ENCODE results near the gene TOX2. TPM values are rescaled to one million over a fixed set of nuclear protein-coding genes. Genes with fewer than 3 reads are reported as not detected.

Gene TOX2
- total RNA-seq, 1 experiment from 2014 or later, result not detected

DNA sequence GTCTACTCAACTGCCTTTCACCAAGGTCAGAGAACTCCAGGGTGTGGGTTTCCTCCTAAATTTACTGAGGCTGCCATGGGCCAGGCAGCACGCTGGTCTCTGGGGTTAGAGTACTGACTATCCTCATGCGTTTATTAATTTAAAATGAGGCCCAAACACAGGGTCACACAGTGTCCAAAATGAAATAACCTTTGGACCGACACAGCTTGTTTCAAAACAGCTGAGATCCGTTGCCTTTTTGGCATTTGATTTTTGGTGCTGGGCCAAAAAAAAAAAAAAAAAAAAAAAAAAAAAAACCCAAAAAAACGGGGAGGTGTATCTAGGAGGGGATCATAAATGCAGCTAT lies 14.6 kb upstream of the TOX2 start:
- Mint-ChIP-seq H3K4me3 (ENCODE audit: low read depth, unreplicated experiment) (no peak overlapping the region), H3K9me3 (ENCODE audit: low read depth, unreplicated experiment) (no peaks in the 10 kb centered on the region), H3K36me3 (ENCODE audit: insufficient read depth, unreplicated experiment) (no peaks in the 10 kb centered on the region), H3K4me1 (ENCODE audit: low read depth, unreplicated experiment) (peaks cover 10% of the 10 kb centered on the region), H3K27ac (ENCODE audit: unreplicated experiment) (no peak overlapping the region), H3K27me3 (ENCODE audit: unreplicated experiment) (peaks cover 77% of the 10 kb centered on the region)
- no peak for DNase-seq
- intact Hi-C loops (cut with micrococcal nuclease; ENCODE audit: unreplicated experiment), result no loop called here
- BruUV-seq (replicated peaks), result no TSS peak
- TF ChIP-seq, protein P1, sequence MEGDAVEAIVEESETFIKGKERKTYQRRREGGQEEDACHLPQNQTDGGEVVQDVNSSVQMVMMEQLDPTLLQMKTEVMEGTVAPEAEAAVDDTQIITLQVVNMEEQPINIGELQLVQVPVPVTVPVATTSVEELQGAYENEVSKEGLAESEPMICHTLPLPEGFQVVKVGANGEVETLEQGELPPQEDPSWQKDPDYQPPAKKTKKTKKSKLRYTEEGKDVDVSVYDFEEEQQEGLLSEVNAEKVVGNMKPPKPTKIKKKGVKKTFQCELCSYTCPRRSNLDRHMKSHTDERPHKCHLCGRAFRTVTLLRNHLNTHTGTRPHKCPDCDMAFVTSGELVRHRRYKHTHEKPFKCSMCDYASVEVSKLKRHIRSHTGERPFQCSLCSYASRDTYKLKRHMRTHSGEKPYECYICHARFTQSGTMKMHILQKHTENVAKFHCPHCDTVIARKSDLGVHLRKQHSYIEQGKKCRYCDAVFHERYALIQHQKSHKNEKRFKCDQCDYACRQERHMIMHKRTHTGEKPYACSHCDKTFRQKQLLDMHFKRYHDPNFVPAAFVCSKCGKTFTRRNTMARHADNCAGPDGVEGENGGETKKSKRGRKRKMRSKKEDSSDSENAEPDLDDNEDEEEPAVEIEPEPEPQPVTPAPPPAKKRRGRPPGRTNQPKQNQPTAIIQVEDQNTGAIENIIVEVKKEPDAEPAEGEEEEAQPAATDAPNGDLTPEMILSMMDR (IDR thresholded peaks at IDR 0.05; ENCODE audit: unreplicated experiment), result no peak
- CTCF ChIA-PET, result interaction anchor here (0.6 to 0.7 kb wide), 3 partner anchors 8 to 515 kb away, joined by 3 to 7 read pairs (median 3); no protein-coding TSS in a partner anchor

DNA sequence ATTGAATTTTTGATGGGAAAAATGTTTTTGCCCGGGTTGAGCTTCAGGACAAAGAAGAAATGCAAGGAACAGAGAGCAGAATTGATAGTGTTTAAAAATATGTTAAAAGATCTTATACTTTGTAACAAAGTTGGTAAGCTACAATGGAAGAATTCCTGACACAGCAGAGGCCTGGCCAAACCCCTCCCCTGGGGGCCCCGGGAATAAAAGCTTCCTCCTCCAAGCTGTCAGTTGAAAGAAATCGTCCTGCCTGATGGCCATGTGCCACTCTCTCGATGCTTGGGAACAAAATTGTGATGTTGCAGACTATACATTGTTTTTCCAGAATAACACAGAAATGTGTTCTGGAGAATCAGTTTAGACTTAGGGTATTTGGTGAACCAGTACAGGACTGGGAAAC lies 14.2 kb upstream of the TOX2 start:
- H3K4me3 Mint-ChIP-seq (ENCODE audit: low read depth, unreplicated experiment), result no peak overlapping the region
- no peak for DNase-seq
- H3K9me3 Mint-ChIP-seq (ENCODE audit: low read depth, unreplicated experiment), result no peaks in the 10 kb centered on the region
- no peak overlapping the region for H3K27ac Mint-ChIP-seq (ENCODE audit: unreplicated experiment)
- intact Hi-C loops (cut with micrococcal nuclease; ENCODE audit: unreplicated experiment), result no loop called here
- H3K36me3 Mint-ChIP-seq (ENCODE audit: insufficient read depth, unreplicated experiment), result no peaks in the 10 kb centered on the region
- peaks cover 14% of the 10 kb centered on the region for H3K4me1 Mint-ChIP-seq (ENCODE audit: low read depth, unreplicated experiment)
- TF ChIP-seq, protein P1 (IDR thresholded peaks at IDR 0.05; ENCODE audit: unreplicated experiment), result no peak
- H3K27me3 Mint-ChIP-seq (ENCODE audit: unreplicated experiment), result peaks cover 77% of the 10 kb centered on the region
- no TSS peak for BruUV-seq (replicated peaks)
- CTCF ChIA-PET, result interaction anchor here (0.5 to 0.7 kb wide), 2 partner anchors 8 to 66 kb away, joined by 3 read pairs; no protein-coding TSS in a partner anchor

GRCh38 chr20:43901296-43901695 lies 13.4 kb upstream of the TOX2 start:
- intact Hi-C loops (cut with micrococcal nuclease; ENCODE audit: unreplicated experiment), result no loop called here
- H3K4me1 Mint-ChIP-seq (ENCODE audit: low read depth, unreplicated experiment), result peaks cover 19% of the 10 kb centered on the region
- peaks cover 77% of the 10 kb centered on the region for H3K27me3 Mint-ChIP-seq (ENCODE audit: unreplicated experiment)
- CTCF ChIA-PET, result interaction anchor here (0.5 to 0.6 kb wide), 2 partner anchors 145 to 203 kb away, joined by 3 to 5 read pairs; no protein-coding TSS in a partner anchor
- DNase-seq, result no peak
- BruUV-seq (replicated peaks), result no TSS peak
- TF ChIP-seq, protein P1 (IDR thresholded peaks at IDR 0.05; ENCODE audit: unreplicated experiment), result no peak
- H3K36me3 Mint-ChIP-seq (ENCODE audit: insufficient read depth, unreplicated experiment), result no peaks in the 10 kb centered on the region
- H3K27ac Mint-ChIP-seq (ENCODE audit: unreplicated experiment), result no peak overlapping the region
- H3K9me3 Mint-ChIP-seq (ENCODE audit: low read depth, unreplicated experiment), result no peaks in the 10 kb centered on the region
- no peak overlapping the region for H3K4me3 Mint-ChIP-seq (ENCODE audit: low read depth, unreplicated experiment)

GRCh38 chr20:43903953-43904826 lies 10.5 kb upstream of the TOX2 start:
- DNase-seq, result peak; percentile 67
- H3K4me1 Mint-ChIP-seq (ENCODE audit: low read depth, unreplicated experiment), result peaks cover 19% of the 10 kb centered on the region
- H3K36me3 Mint-ChIP-seq (ENCODE audit: insufficient read depth, unreplicated experiment), result no peaks in the 10 kb centered on the region
- CTCF ChIA-PET, result no interaction called here
- intact Hi-C loops (cut with micrococcal nuclease; ENCODE audit: unreplicated experiment), result no loop called here
- TF ChIP-seq, protein P1 (IDR thresholded peaks at IDR 0.05; ENCODE audit: unreplicated experiment), result no peak
- peaks cover 63% of the 10 kb centered on the region for H3K27me3 Mint-ChIP-seq (ENCODE audit: unreplicated experiment)
- BruUV-seq (replicated peaks), result no TSS peak
- H3K9me3 Mint-ChIP-seq (ENCODE audit: low read depth, unreplicated experiment), result peaks cover 3% of the 10 kb centered on the region
- no peak overlapping the region for H3K27ac Mint-ChIP-seq (ENCODE audit: unreplicated experiment)
- no peak overlapping the region for H3K4me3 Mint-ChIP-seq (ENCODE audit: low read depth, unreplicated experiment)
